ENCODE results near the gene WFDC8. TPM values are rescaled to one million over a fixed set of nuclear protein-coding genes. Genes with fewer than 3 reads are reported as not detected.

WFDC8 gene
- total and polyA plus RNA-seq, 2 donors (not counting 3 experiments of a cell fraction or from before 2014, with no cell fraction given), result not detected

DNA sequence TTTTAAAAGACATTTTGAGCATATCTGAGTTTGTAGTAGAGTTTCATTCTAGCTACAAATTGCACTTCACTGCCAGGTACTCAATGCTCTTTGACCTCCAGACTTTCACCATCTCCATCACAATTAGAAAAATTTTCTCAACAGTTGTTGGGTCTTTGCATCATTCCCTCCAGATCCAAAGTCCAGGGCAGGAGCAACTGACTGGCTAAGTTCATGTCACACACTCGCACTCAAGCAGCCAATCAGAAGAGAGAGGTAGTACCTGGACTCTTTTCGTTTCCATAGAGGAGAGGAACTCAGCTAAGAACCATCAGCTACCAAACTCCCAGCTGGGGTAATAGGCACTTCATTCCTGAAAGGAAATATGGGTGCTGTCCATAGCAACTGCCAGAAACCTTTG lies 72.7 kb downstream of the WFDC8 start:
- dilution Hi-C loops (cut with MboI; ENCODE audit: extremely low pct_ligation_motif_present, low sequenced_read_pairs), result no loop called here
- Histone ChIP-seq H4K20me1 (replicated peaks; ENCODE audit: control insufficient read depth, extremely low read depth, insufficient read depth, low read length) (no peaks in the 10 kb centered on the region), H3K4me3 (replicated peaks in 1 of 3; ENCODE audit: insufficient read depth in 1 of 3, low read depth in 1 of 3, low read length in 3 of 3) (no peak overlapping the region), H3K4me1 (ENCODE audit: control insufficient read depth, extremely low read depth, insufficient read depth, low read length) (no peaks in the 10 kb centered on the region), H3K27me3 (ENCODE audit: control insufficient read depth in 2 of 2, insufficient read depth in 2 of 2, low read length in 2 of 2) (peaks cover 0 to 3% of the 10 kb centered on the region in 2 experiments), H3K9me3 (replicated peaks; ENCODE audit: control insufficient read depth, insufficient read depth, low read length) (no peaks in the 10 kb centered on the region), H2AFZ (ENCODE audit: low read depth, low read length) (no peak overlapping the region), H3K4me2 (ENCODE audit: insufficient read depth, low read length) (no peak overlapping the region), H3K9ac (replicated peaks; ENCODE audit: extremely low read depth, insufficient read depth, low read length) (no peak overlapping the region), H3K27ac (ENCODE audit: insufficient read depth, low read depth, low read length) (no peak overlapping the region), H3K79me2 (ENCODE audit: control insufficient read depth, insufficient read depth, low read length) (no peaks in the 10 kb centered on the region), H3K36me3 (ENCODE audit: control insufficient read depth in 2 of 2, extremely low read depth in 1 of 2, insufficient read depth in 2 of 2, low read length in 2 of 2) (no peaks in the 10 kb centered on the region), H3K9me1 (replicated peaks; ENCODE audit: control insufficient read depth, extremely low read depth, insufficient read depth, low read length) (no peaks in the 10 kb centered on the region)
- DNase-seq (ENCODE audit: low read depth, low spot score), result no peak
- intact Hi-C loops (cut with micrococcal nuclease), result no loop called here
- ChIA-PET POLR2A (no interaction called here), CTCF (no interaction called here)
- BruUV-seq (replicated peaks), result no TSS peak
- TF ChIP-seq FOS (IDR thresholded peaks at IDR 0.05; ENCODE audit: borderline replicate concordance, insufficient read depth, low read length), result no peak
- TF ChIP-seq JUN (IDR thresholded peaks at IDR 0.05; ENCODE audit: borderline replicate concordance, insufficient read depth, insufficient read length, low read depth), result no peak
- no peak for TF ChIP-seq CTCF (IDR thresholded peaks at IDR 0.05; ENCODE audit: extremely low read depth in 1 of 2, insufficient read depth in 1 of 2, low read depth in 1 of 2, low read length in 2 of 2)
- no peak for TF ChIP-seq POLR2AphosphoS5 (IDR thresholded peaks at IDR 0.05; ENCODE audit: insufficient read depth, low read depth, low read length)
- no peak for FAIRE-seq

DNA sequence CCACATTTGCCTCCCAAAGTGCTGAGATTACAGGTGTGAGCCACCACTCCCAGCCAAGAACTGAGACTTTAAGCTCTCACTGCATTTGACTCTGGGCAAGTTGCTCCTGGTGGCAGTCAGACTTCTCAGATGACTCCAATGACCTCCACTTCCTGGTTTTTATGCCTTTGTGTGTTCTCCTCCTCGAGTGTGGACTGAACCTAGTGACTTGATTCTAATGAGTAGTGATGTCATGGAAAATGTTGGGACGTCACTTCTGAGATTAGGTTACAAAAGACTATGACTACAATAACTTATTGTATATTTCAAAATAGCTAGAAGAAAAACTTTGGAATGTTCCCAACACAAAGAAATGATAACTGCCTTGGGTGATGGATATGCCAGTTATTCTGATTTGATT lies 75.7 kb downstream of the WFDC8 start:
- ChIA-PET POLR2A (no interaction called here), CTCF (interaction anchor here (1.0 kb wide), 1 partner anchor 130 kb away, joined by 3 read pairs; no protein-coding TSS in a partner anchor)
- Histone ChIP-seq H3K27me3 (ENCODE audit: control insufficient read depth in 2 of 2, insufficient read depth in 2 of 2, low read length in 2 of 2) (peaks cover 3% of the 10 kb centered on the region in 2 experiments), H3K27ac (ENCODE audit: insufficient read depth, low read depth, low read length) (no peak overlapping the region), H3K4me2 (ENCODE audit: insufficient read depth, low read length) (no peak overlapping the region), H3K4me1 (ENCODE audit: control insufficient read depth, extremely low read depth, insufficient read depth, low read length) (no peaks in the 10 kb centered on the region), H2AFZ (ENCODE audit: low read depth, low read length) (no peak overlapping the region), H3K9me3 (replicated peaks; ENCODE audit: control insufficient read depth, insufficient read depth, low read length) (no peaks in the 10 kb centered on the region), H3K36me3 (ENCODE audit: control insufficient read depth in 2 of 2, extremely low read depth in 1 of 2, insufficient read depth in 2 of 2, low read length in 2 of 2) (no peaks in the 10 kb centered on the region), H3K79me2 (ENCODE audit: control insufficient read depth, insufficient read depth, low read length) (no peaks in the 10 kb centered on the region), H3K9me1 (replicated peaks; ENCODE audit: control insufficient read depth, extremely low read depth, insufficient read depth, low read length) (no peaks in the 10 kb centered on the region), H3K4me3 (replicated peaks in 1 of 3; ENCODE audit: insufficient read depth in 1 of 3, low read depth in 1 of 3, low read length in 3 of 3) (no peak overlapping the region), H3K9ac (replicated peaks; ENCODE audit: extremely low read depth, insufficient read depth, low read length) (no peak overlapping the region), H4K20me1 (replicated peaks; ENCODE audit: control insufficient read depth, extremely low read depth, insufficient read depth, low read length) (no peaks in the 10 kb centered on the region)
- dilution Hi-C loops (cut with MboI; ENCODE audit: extremely low pct_ligation_motif_present, low sequenced_read_pairs), result no loop called here
- intact Hi-C loops (cut with micrococcal nuclease), result no loop called here
- BruUV-seq (replicated peaks), result no TSS peak
- FAIRE-seq (no peak), DNase-seq (ENCODE audit: low read depth, low spot score) (no peak)
- TF ChIP-seq CTCF (IDR thresholded peaks at IDR 0.05; ENCODE audit: extremely low read depth in 1 of 2, insufficient read depth in 1 of 2, low read depth in 1 of 2, low read length in 2 of 2) (no peak), GATA2 (IDR thresholded peaks at IDR 0.05; ENCODE audit: insufficient read depth, insufficient read length, low read depth, low read length) (no peak), POLR2A (IDR thresholded peaks at IDR 0.05; ENCODE audit: low read depth, low read length) (no peak), FOS (IDR thresholded peaks at IDR 0.05; ENCODE audit: borderline replicate concordance, insufficient read depth, low read length) (no peak), EZH2 (IDR thresholded peaks at IDR 0.05; ENCODE audit: borderline replicate concordance, low read depth, low read length, severe bottlenecking) (no peak), MYC (IDR thresholded peaks at IDR 0.05; ENCODE audit: low read depth, low read length) (no peak), JUN (IDR thresholded peaks at IDR 0.05; ENCODE audit: borderline replicate concordance, insufficient read depth, insufficient read length, low read depth) (no peak), POLR2AphosphoS5 (IDR thresholded peaks at IDR 0.05; ENCODE audit: insufficient read depth, low read depth, low read length) (no peak), MAX (IDR thresholded peaks at IDR 0.05; ENCODE audit: insufficient read depth, insufficient read length) (no peak)

Measured in endothelial cell of umbilical vein (primary cell).